Measurements from ENCODE around the gene C6orf47. TPM values are rescaled to one million over a fixed set of nuclear protein-coding genes. Genes with fewer than 3 reads are reported as not detected.

C6orf47 gene
- polyA plus RNA-seq, 1 of the 3 experiments (the other 2 are of a cell fraction), result 10.3 TPM

DNA sequence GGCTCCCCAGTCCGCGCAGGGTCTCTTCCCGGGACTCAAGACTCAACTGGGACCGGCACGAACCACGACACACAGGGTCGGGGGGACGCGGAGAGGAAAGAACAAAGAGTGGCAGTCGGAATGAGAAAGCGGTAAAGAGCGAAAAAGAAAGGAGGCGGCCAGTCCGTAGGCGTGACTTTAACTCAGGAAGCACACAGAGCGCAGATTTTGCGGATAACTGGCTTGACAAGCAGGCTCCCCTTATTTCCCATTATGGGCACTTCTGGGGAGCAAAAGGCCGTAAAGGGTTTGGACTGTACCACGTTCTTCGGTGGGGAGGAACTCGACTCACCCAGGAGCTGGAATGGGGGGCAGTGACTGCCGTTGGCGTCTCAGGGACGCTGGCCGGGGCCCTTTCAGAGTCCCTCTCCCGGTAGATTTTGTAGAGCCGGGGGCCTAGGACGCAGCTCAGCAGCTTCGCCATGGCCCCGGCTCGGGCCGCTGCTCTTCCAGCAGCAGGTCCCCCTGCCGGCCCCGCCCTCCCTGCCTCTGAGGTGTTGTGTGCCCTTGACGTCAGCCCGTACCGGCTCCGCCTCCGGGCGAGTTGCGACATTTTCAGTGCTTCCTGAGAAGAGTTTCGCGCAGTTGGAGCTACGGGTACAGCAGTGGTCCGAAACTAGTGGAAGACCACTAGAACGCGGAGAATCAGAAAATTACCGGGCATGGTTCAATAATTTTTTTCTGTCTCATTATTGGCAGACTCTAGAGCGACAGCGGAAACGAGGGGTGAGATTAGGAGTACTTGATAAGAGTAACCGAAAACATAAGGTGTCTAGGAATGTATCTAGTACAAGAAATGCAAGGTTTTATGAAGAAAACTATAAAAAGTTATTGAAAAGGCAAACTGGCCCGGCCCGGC is 42.5 kb upstream of the C6orf47 start, which contains the start of gene ABHD16A:
Gene ABHD16A (minus strand): TSS at position 506 of the 898 bp plus-strand sequence. CDS start 43 bp downstream, at position 463.
- H3K36me3 ChIP-seq (replicated peaks in 1 of 2; ENCODE audit: control insufficient read depth in 1 of 2, insufficient read depth in 2 of 2, low read length in 1 of 2), result peaks cover 0 to 13% of the 10 kb centered on the region in 2 experiments
- WGBS (ENCODE audit: low lambda C conversion rate), result 2% methylated on average over 43 of the region's 54 CpGs
- peak within 1 kb of the TSS; percentile 87 to 89 for H3K27ac ChIP-seq (ENCODE audit: low read depth in 2 of 2, low read length in 1 of 2)
- H4K20me1 ChIP-seq (ENCODE audit: insufficient read depth), result no peaks in the 10 kb centered on the region
- no peaks in the 10 kb centered on the region for H3K9me2 ChIP-seq
- POLR2A ChIA-PET, result interaction anchor here (0.9 to 1.8 kb wide), 9 partner anchors 8 to 1085 kb away, joined by 3 to 7 read pairs (median 4); partner anchors contain the start of genes C6orf47, CLIC1, DDX39B and HSPA1B
- H3K79me2 ChIP-seq (ENCODE audit: insufficient read depth), result peaks cover 36% of the 10 kb centered on the region
- peak; percentile 97 for DNase-seq
- CTCF ChIA-PET, result interaction anchor here (0.8 to 1.7 kb wide), 6 partner anchors 8 to 126 kb away, joined by 3 to 5 read pairs (median 4); no protein-coding TSS in a partner anchor
- peak within 1 kb of the TSS; percentile 95 for H3K9ac ChIP-seq
- H3F3A ChIP-seq (replicated peaks; ENCODE audit: insufficient read depth), result peaks cover 12% of the 10 kb centered on the region
- peak within 1 kb of the TSS; percentile 96 for H2AFZ ChIP-seq (ENCODE audit: low read depth)
- H3K4me2 ChIP-seq, result peak within 1 kb of the TSS; percentile 97
- H3K27me3 ChIP-seq (ENCODE audit: insufficient read depth), result no peaks in the 10 kb centered on the region
- peaks cover 0 to 15% of the 10 kb centered on the region in 2 experiments; a peak in 2 of 4 replicates for H3K4me1 ChIP-seq (ENCODE audit: control insufficient read depth in 1 of 2, insufficient read depth in 2 of 2, low read depth in 1 of 2, low read length in 1 of 2)
- H3K4me3 ChIP-seq (ENCODE audit: low read depth in 2 of 2, low read length in 1 of 2), result peak within 1 kb of the TSS; percentile 81 to 98
- no peaks in the 10 kb centered on the region for H3K9me3 ChIP-seq
- TF ChIP-seq FOXJ3 (CRISPR knock-in tag; IDR thresholded peaks at IDR 0.05) (no peak), FOSL2 (IDR thresholded peaks at IDR 0.05; ENCODE audit: borderline replicate concordance, low read depth) (no peak), SIN3A (IDR thresholded peaks at IDR 0.05; ENCODE audit: borderline replicate concordance, low read depth, low read length) (peak; percentile 67; the same call in 1 of the 2 replicates), MEF2A (IDR thresholded peaks at IDR 0.05; ENCODE audit: borderline replicate concordance, low read depth) (no peak), FOXM1 (IDR thresholded peaks at IDR 0.05; ENCODE audit: low read depth) (no peak), CHD2 (IDR thresholded peaks at IDR 0.05; ENCODE audit: low read length, partially characterized antibody) (peak; percentile 76), RAD21 (IDR thresholded peaks at IDR 0.05; ENCODE audit: low read length) (no peak), RFX5 (IDR thresholded peaks at IDR 0.05; ENCODE audit: low read length) (no peak; the same call in 1 of the 2 replicates), YY1 (IDR thresholded peaks at IDR 0.05; ENCODE audit: low read depth) (no peak), GABPA (IDR thresholded peaks at IDR 0.05; ENCODE audit: low read depth) (peak; percentile 48; the same call in 1 of the 2 replicates), TEAD4 (IDR thresholded peaks at IDR 0.05; ENCODE audit: borderline replicate concordance, insufficient read depth) (no peak), RCOR1 (IDR thresholded peaks at IDR 0.05; ENCODE audit: low read length) (peak; percentile 58; the same call in 1 of the 2 replicates), NFIC (IDR thresholded peaks at IDR 0.05; ENCODE audit: borderline replicate concordance) (no peak), NRF1 (IDR thresholded peaks at IDR 0.05; ENCODE audit: low read depth, low read length) (peak; percentile 3; the same call in 1 of the 2 replicates), JUND (IDR thresholded peaks at IDR 0.05) (no peak), GATA2 (CRISPR knock-in tag; IDR thresholded peaks at IDR 0.05) (no peak), EZH2phosphoT487 (IDR thresholded peaks at IDR 0.05; ENCODE audit: borderline replicate concordance, low read depth) (no peak), EP300 (IDR thresholded peaks at IDR 0.05; ENCODE audit: borderline replicate concordance in 1 of 2, low read depth in 1 of 2, low read length in 1 of 2) (peak in 1 of 2 experiments; percentile 28; a peak in 2 of 4 replicates), POLR2AphosphoS5 (IDR thresholded peaks at IDR 0.05; ENCODE audit: low read depth, low read length) (peak; percentile 83), TAF1 (IDR thresholded peaks at IDR 0.05; ENCODE audit: borderline replicate concordance, low read depth, low read length) (peak; percentile 71), TCF12 (IDR thresholded peaks at IDR 0.05) (no peak)
- TF ChIP-seq, protein P1, sequence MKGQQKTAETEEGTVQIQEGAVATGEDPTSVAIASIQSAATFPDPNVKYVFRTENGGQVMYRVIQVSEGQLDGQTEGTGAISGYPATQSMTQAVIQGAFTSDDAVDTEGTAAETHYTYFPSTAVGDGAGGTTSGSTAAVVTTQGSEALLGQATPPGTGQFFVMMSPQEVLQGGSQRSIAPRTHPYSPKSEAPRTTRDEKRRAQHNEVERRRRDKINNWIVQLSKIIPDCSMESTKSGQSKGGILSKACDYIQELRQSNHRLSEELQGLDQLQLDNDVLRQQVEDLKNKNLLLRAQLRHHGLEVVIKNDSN (IDR thresholded peaks at IDR 0.05; ENCODE audit: borderline replicate concordance, low read depth), result no peak
- TF ChIP-seq, protein P2, sequence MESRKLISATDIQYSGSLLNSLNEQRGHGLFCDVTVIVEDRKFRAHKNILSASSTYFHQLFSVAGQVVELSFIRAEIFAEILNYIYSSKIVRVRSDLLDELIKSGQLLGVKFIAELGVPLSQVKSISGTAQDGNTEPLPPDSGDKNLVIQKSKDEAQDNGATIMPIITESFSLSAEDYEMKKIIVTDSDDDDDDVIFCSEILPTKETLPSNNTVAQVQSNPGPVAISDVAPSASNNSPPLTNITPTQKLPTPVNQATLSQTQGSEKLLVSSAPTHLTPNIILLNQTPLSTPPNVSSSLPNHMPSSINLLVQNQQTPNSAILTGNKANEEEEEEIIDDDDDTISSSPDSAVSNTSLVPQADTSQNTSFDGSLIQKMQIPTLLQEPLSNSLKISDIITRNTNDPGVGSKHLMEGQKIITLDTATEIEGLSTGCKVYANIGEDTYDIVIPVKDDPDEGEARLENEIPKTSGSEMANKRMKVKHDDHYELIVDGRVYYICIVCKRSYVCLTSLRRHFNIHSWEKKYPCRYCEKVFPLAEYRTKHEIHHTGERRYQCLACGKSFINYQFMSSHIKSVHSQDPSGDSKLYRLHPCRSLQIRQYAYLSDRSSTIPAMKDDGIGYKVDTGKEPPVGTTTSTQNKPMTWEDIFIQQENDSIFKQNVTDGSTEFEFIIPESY (IDR thresholded peaks at IDR 0.05; ENCODE audit: borderline replicate concordance, low read depth), result 0 out of 2 replicates have a peak, but pooled peaks have one; percentile 41
- TF ChIP-seq, protein P3, sequence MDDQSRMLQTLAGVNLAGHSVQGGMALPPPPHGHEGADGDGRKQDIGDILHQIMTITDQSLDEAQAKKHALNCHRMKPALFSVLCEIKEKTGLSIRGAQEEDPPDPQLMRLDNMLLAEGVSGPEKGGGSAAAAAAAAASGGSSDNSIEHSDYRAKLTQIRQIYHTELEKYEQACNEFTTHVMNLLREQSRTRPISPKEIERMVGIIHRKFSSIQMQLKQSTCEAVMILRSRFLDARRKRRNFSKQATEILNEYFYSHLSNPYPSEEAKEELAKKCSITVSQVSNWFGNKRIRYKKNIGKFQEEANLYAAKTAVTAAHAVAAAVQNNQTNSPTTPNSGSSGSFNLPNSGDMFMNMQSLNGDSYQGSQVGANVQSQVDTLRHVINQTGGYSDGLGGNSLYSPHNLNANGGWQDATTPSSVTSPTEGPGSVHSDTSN (IDR thresholded peaks at IDR 0.05), result no peak; the same call in 1 of the 2 replicates
- TF ChIP-seq, protein P4, sequence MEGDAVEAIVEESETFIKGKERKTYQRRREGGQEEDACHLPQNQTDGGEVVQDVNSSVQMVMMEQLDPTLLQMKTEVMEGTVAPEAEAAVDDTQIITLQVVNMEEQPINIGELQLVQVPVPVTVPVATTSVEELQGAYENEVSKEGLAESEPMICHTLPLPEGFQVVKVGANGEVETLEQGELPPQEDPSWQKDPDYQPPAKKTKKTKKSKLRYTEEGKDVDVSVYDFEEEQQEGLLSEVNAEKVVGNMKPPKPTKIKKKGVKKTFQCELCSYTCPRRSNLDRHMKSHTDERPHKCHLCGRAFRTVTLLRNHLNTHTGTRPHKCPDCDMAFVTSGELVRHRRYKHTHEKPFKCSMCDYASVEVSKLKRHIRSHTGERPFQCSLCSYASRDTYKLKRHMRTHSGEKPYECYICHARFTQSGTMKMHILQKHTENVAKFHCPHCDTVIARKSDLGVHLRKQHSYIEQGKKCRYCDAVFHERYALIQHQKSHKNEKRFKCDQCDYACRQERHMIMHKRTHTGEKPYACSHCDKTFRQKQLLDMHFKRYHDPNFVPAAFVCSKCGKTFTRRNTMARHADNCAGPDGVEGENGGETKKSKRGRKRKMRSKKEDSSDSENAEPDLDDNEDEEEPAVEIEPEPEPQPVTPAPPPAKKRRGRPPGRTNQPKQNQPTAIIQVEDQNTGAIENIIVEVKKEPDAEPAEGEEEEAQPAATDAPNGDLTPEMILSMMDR (IDR thresholded peaks at IDR 0.05), result no peak
- TF ChIP-seq, protein P5, sequence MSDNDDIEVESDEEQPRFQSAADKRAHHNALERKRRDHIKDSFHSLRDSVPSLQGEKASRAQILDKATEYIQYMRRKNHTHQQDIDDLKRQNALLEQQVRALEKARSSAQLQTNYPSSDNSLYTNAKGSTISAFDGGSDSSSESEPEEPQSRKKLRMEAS (IDR thresholded peaks at IDR 0.05; ENCODE audit: low read depth), result 0 out of 2 replicates have a peak, but pooled peaks have one; percentile 51
